ENCODE measurements around the gene THSD7B. TPM values are rescaled to one million over a fixed set of nuclear protein-coding genes. Genes with fewer than 3 reads are reported as not detected.

THSD7B gene
- total and polyA plus RNA-seq, 2 donors from 2014 or later: 0.34 to 0.85 TPM

- peak in 1 of 5 donors; percentile 19 for DNase-seq
- no peak for FAIRE-seq
- H3K4me1 ChIP-seq (ENCODE audit: control insufficient read depth in 2 of 3, insufficient read depth in 2 of 3, low read depth in 1 of 3, low read length in 3 of 3): no peaks in the 10 kb centered on the region
- intact Hi-C loops (cut with DNase I): no loop called here
- H3K27ac ChIP-seq (ENCODE audit: low read depth in 2 of 2, low read length in 2 of 2): no peak overlapping the region
- no peaks in the 10 kb centered on the region for H3K27me3 ChIP-seq (ENCODE audit: control insufficient read depth, insufficient read depth, low read length)
- no peak overlapping the region for H3K9ac ChIP-seq (ENCODE audit: low read length in 3 of 3)
- no peaks in the 10 kb centered on the region for H3K36me3 ChIP-seq (ENCODE audit: control insufficient read depth in 2 of 3, insufficient read depth in 3 of 3, low read length in 3 of 3)
- H3K4me3 ChIP-seq (ENCODE audit: low read length in 3 of 3): no peak overlapping the region
- no peak for TF ChIP-seq CTCF (IDR thresholded peaks at IDR 0.05; ENCODE audit: borderline replicate concordance, extremely low read depth, insufficient read depth)
- no peaks in the 10 kb centered on the region for H3K9me3 ChIP-seq (ENCODE audit: control insufficient read depth in 2 of 3, insufficient read depth in 1 of 3, low read length in 3 of 3)
Observed at GRCh38 chr2:136874258-136874657, 108.9 kb downstream of the THSD7B start.

- TF ChIP-seq CTCF (IDR thresholded peaks at IDR 0.05; ENCODE audit: borderline replicate concordance, extremely low read depth, insufficient read depth): no peak
Observed at GRCh38 chr2:136891100-136891499, 125.8 kb downstream of the THSD7B start.

GRCh38 chr2:136894007-136894634 is 128.8 kb downstream of the THSD7B start:
- no peaks in the 10 kb centered on the region for H3K36me3 ChIP-seq (ENCODE audit: control insufficient read depth in 2 of 3, insufficient read depth in 3 of 3, low read length in 3 of 3)
- no peaks in the 10 kb centered on the region for H3K9me3 ChIP-seq (ENCODE audit: control insufficient read depth in 2 of 3, insufficient read depth in 1 of 3, low read length in 3 of 3)
- no peak overlapping the region for H3K4me3 ChIP-seq (ENCODE audit: low read length in 3 of 3)
- no peaks in the 10 kb centered on the region for H3K4me1 ChIP-seq (ENCODE audit: control insufficient read depth in 2 of 3, insufficient read depth in 2 of 3, low read depth in 1 of 3, low read length in 3 of 3)
- DNase-seq: no peak
- H3K9ac ChIP-seq (ENCODE audit: low read length in 3 of 3): no peak overlapping the region
- H3K27me3 ChIP-seq (ENCODE audit: control insufficient read depth, insufficient read depth, low read length): no peaks in the 10 kb centered on the region
- intact Hi-C loops (cut with DNase I): no loop called here
- FAIRE-seq: no peak
- no peak for TF ChIP-seq CTCF (IDR thresholded peaks at IDR 0.05; ENCODE audit: borderline replicate concordance, extremely low read depth, insufficient read depth)
- no peak overlapping the region for H3K27ac ChIP-seq (ENCODE audit: low read depth in 2 of 2, low read length in 2 of 2)

More at GRCh38 chr2:136891100-136891499, 125.8 kb downstream of the THSD7B start:
- no peaks in the 10 kb centered on the region for H3K4me1 ChIP-seq (ENCODE audit: control insufficient read depth in 2 of 3, insufficient read depth in 2 of 3, low read depth in 1 of 3, low read length in 3 of 3)
- intact Hi-C loops (cut with DNase I): no loop called here
- H3K9ac ChIP-seq (ENCODE audit: low read length in 3 of 3): no peak overlapping the region
- H3K9me3 ChIP-seq (ENCODE audit: control insufficient read depth in 2 of 3, insufficient read depth in 1 of 3, low read length in 3 of 3): no peaks in the 10 kb centered on the region
- FAIRE-seq (no peak), DNase-seq (no peak)
- no peaks in the 10 kb centered on the region for H3K27me3 ChIP-seq (ENCODE audit: control insufficient read depth, insufficient read depth, low read length)
- no peak overlapping the region for H3K27ac ChIP-seq (ENCODE audit: low read depth in 2 of 2, low read length in 2 of 2)
- H3K36me3 ChIP-seq (ENCODE audit: control insufficient read depth in 2 of 3, insufficient read depth in 3 of 3, low read length in 3 of 3): no peaks in the 10 kb centered on the region
- no peak overlapping the region for H3K4me3 ChIP-seq (ENCODE audit: low read length in 3 of 3)

GRCh38 chr2:136901732-136902131 is 136.4 kb downstream of the THSD7B start:
- intact Hi-C loops (cut with DNase I): no loop called here
- no peak for FAIRE-seq

More at GRCh38 chr2:136901732-136902131, 136.4 kb downstream of the THSD7B start:
- Histone ChIP-seq H3K9me3 (ENCODE audit: control insufficient read depth in 2 of 3, insufficient read depth in 1 of 3, low read length in 3 of 3) (no peaks in the 10 kb centered on the region), H3K4me1 (ENCODE audit: control insufficient read depth in 2 of 3, insufficient read depth in 2 of 3, low read depth in 1 of 3, low read length in 3 of 3) (no peaks in the 10 kb centered on the region), H3K27me3 (ENCODE audit: control insufficient read depth, insufficient read depth, low read length) (no peaks in the 10 kb centered on the region), H3K27ac (ENCODE audit: low read depth in 2 of 2, low read length in 2 of 2) (no peak overlapping the region), H3K9ac (ENCODE audit: low read length in 3 of 3) (no peak overlapping the region), H3K4me3 (ENCODE audit: low read length in 3 of 3) (no peak overlapping the region), H3K36me3 (ENCODE audit: control insufficient read depth in 2 of 3, insufficient read depth in 3 of 3, low read length in 3 of 3) (no peaks in the 10 kb centered on the region)
- DNase-seq: peak in 1 of 5 donors; percentile 28
- TF ChIP-seq CTCF (IDR thresholded peaks at IDR 0.05; ENCODE audit: borderline replicate concordance, extremely low read depth, insufficient read depth): no peak
